ENCODE data around the gene CGB1.

DNA sequence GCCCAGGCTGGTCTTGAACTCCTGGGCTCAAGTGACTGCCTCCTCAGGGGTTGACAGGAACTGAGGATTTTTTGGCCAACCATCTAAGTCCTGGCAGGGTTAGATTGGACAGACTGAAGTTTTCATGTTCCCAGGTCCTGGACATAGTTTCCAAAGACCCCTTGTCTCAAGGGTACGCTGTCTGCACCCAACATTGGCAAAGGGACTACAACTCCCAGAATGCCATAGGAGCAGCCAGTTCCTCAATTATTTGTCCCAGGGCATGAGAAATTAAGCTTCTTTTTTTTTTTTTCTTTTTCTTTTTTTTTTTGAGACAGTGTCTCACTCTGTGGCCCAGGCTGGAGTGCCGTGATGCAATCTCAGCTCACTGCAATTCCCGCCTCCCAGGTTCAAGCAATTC is 50.5 kb downstream of the CGB1 start:
- TF ChIP-seq, protein P1, sequence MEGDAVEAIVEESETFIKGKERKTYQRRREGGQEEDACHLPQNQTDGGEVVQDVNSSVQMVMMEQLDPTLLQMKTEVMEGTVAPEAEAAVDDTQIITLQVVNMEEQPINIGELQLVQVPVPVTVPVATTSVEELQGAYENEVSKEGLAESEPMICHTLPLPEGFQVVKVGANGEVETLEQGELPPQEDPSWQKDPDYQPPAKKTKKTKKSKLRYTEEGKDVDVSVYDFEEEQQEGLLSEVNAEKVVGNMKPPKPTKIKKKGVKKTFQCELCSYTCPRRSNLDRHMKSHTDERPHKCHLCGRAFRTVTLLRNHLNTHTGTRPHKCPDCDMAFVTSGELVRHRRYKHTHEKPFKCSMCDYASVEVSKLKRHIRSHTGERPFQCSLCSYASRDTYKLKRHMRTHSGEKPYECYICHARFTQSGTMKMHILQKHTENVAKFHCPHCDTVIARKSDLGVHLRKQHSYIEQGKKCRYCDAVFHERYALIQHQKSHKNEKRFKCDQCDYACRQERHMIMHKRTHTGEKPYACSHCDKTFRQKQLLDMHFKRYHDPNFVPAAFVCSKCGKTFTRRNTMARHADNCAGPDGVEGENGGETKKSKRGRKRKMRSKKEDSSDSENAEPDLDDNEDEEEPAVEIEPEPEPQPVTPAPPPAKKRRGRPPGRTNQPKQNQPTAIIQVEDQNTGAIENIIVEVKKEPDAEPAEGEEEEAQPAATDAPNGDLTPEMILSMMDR (IDR thresholded peaks at IDR 0.05; ENCODE audit: low read depth, low read length, missing input control), result no peak
- TF ChIP-seq YY1 (IDR thresholded peaks at IDR 0.05) (no peak), HNF4A (conservative IDR thresholded peaks at IDR 0.05) (no peak)
- TF ChIP-seq, protein P2, sequence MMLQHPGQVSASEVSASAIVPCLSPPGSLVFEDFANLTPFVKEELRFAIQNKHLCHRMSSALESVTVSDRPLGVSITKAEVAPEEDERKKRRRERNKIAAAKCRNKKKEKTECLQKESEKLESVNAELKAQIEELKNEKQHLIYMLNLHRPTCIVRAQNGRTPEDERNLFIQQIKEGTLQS (IDR thresholded peaks at IDR 0.05), result no peak
